Hepatocyte (in vitro differentiated cells): Measurements from ENCODE around the gene EHBP1L1.

Experiments used
- EZH2 ChIP-seq: fragments of 200-600 bp; sonication (generic); IDR thresholded peaks from 2 replicates; pipeline ENCODE4 v1.6.1; 2016; ENCODE audit warnings: antibody characterized with exemption, mild to moderate bottlenecking, borderline replicate concordance
- TF ChIP-seq, protein P1 (sequence below): fragments of 200-600 bp; sonication (generic); IDR thresholded peaks from 2 replicates; pipeline ENCODE4 v1.5.1; 2016; ENCODE audit warnings: antibody characterized with exemption, mild to moderate bottlenecking; ENCODE audit not compliant: poor library complexity

DNA sequence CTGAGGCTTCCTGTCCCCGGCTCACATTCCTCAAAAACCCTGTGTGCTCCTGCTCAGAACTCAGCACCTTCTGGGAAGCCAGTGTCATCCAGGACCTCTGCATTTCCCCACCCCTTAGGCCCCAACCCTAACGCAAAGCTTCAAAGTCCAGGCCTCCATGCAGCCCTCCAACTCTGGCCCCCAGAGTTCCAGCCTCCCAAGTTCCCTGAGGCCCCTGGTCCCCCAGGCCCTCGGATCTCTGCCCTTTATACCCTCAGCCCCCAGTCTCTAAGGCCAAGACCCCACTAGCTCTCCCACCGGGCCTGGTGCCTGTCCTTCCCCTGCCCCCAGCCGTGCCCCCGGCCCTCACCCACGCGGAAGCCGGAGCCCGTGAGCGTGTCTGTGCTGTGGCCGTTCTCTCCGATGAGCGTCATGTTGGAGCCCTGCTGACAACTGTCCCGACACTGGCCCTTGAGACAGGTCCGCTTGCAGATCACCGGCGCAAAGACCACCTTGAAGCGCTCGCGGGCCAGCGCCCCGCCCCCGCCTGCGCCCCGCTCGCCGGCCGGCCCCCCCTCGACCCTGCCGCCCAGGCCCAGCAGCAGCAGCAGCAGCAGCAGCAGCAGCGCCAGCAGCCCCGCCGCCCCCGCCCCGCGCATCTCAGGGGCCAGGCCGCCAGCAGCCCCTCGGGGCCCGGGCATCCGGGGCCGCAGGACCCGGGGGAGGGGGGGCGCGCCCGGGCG, 18.4 kb upstream of the EHBP1L1 start:
- TF ChIP-seq, protein P1, sequence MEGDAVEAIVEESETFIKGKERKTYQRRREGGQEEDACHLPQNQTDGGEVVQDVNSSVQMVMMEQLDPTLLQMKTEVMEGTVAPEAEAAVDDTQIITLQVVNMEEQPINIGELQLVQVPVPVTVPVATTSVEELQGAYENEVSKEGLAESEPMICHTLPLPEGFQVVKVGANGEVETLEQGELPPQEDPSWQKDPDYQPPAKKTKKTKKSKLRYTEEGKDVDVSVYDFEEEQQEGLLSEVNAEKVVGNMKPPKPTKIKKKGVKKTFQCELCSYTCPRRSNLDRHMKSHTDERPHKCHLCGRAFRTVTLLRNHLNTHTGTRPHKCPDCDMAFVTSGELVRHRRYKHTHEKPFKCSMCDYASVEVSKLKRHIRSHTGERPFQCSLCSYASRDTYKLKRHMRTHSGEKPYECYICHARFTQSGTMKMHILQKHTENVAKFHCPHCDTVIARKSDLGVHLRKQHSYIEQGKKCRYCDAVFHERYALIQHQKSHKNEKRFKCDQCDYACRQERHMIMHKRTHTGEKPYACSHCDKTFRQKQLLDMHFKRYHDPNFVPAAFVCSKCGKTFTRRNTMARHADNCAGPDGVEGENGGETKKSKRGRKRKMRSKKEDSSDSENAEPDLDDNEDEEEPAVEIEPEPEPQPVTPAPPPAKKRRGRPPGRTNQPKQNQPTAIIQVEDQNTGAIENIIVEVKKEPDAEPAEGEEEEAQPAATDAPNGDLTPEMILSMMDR: no peak
- no peak for TF ChIP-seq EZH2
